GM11168 (cell line): ENCODE data around the gene TNKS2.
"Not testable (repeated sequence)": the region's sequence is repeated elsewhere in the genome, so short reads cannot be mapped to it uniquely, and the experiment has no call there.

Experiments used
- in situ Hi-C: fragments of 300-500 bp; cut with MboI; formaldehyde crosslinking; loops from one replicate; pipeline ENCODE4 v1.12.0; 2022; ENCODE audit warnings: low sequenced_read_pairs; ENCODE audit not compliant: unreplicated experiment

Gene TNKS2

GRCh38 chr10:91864099-91864498 lies 65.9 kb downstream of the TNKS2 start:
- in situ Hi-C loops, result no loop called here

- in situ Hi-C loops, result no loop called here
Observed at GRCh38 chr10:91864744-91865143, 66.5 kb downstream of the TNKS2 start.

DNA sequence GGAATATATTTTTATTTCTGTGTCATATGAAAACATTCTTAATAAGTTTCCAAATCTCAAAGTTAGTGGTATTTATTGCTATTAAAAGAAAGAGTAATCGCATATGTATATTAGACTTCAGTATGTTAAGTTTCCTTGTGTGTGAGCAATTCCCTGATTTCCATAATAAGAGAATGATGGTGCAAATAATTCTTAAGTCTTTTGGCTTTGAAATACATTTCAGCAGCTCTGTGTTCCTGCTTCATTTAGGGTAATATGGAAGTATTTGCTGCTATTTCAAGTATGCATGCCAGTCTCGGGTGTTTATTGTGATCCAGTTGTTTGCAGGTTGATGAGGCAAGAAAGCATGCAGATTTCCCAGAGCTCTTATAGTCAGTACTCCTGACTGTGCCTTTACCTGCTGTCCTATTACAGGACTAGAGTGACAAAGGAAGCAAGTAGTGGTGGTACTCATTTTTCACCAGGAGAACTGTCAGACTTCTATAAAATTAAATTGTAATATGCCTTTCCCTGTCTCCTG lies 67.4 kb downstream of the TNKS2 start:
- in situ Hi-C loops, result no loop called here

DNA sequence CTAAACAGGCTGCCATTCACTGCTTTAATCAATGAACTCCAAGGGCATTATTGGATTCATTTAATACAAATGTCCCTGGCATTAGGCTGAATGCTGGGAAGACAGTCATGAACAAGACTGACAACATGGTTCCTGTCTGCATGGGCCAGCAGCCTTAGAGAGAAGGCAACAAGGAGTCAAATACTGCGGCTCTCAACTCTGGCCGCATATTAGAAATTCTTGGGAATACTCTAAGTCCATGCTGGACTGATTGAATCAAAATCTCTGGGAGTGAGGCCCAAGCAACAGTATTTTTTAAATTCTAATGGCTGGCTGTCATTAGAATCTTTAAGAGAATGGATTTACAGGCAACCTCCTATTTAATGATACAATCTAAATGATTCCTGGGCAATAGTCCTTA lies 76.9 kb downstream of the TNKS2 start:
- in situ Hi-C loops, result no loop called here

DNA sequence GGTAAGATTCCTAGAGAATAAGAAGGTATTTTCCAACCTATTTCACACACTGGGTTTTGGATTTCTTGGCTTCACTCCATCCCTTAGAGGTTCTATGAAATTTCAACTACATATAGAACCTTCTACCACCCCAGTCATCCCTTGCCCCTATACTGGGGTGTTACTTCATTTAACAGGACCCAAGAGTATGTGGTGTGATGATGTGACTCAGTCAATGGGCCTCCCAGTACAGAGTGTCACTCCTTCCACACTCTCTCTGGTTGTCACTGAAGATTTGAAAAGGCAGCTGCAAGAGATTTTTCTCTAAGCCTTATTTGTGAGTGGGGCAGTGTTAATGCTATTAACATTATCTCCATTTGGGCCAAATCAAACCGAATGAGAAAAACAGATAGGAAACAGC lies 77.6 kb downstream of the TNKS2 start:
- in situ Hi-C loops, result no loop called here

DNA sequence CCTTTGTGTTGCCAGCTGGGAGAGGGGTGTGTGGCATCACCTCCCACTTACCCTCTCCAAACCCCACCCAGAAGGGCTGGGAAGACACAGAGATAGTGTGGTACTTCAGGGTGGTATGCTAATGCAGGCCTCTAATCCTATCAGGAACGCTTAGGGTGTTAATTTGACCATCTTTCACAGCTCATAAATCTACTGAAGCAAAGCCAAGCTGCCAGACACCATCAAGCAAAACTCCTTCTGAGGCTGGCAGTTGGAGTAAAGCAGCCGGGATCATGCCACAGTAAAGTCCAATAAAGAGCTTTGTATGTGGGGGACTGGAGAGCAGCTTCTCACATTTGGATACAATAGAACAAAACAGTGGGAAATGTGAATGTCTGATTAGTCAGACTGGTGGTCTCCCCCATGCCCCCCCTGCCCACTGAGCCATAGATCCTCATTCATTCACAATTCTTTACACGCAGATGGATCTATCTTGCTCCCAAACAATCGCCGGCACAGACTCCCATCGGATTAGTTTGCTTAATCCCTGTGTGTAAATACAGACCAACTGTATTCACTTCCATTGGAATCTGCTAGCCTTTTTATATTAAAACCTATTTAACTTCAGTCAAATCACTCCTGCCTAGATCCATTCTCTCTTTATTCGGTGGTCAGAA lies 81.4 kb downstream of the TNKS2 start:
- in situ Hi-C loops, result no loop called here

DNA sequence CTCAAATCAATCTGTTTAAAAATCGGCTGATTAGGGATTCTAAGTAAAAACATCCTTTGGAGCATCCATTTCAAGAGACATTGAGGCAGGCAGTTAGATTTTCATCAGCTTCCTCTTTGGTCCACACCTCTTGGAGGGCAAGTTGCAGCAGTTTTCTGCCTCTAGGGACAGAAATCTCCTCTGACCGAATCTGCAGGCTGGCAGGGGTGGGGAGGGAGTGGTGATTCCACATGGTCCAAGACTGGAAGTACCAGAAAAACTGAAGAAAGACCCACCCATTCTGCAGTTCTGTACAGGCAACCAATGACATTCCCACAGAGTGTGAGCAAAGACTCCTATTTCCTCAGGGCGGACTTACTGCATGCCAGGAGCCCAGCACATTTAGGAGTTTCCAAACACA lies 82.1 kb downstream of the TNKS2 start:
- in situ Hi-C loops, result no loop called here

DNA sequence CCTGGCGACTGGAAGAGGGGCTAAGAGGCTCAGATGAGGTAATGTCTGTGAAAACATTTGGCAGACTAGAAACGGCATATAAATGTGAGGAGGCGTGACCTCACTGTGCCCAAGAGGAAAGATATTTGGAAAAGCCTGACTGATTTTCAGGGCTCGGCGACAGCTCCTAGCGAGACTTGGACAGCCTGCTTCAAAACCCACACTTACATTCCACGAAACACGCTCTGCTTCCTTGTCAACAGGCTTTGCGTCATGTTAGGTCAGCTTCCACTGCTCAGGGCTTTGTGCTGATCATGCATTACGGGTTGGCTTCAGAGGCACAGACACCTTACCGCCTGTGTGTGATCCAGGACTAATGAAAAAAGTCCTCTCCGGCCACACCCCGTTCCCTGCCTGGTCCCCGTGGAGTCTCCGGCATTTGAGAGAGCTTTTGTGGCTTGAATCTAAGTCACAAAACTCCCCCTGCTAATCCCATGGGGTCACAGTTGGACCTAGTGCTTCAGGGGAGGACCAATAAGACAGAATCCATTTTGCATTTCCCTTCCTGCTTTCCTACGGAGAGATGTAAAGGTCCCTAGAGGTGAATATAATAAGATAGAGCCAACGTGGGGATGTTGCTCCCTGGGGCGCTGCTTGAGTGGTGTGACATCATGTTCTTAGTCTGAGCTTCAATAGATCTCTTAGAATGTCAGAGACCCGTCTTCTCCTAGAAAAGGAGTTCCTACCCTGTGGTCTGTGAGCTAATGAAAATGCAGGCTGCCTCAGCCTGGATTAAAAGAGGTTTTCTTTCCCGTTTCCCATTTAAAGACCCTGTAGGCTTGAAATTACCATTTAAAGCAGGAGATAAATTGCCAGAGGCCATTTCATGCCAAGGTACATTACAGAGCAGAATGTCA lies 85.6 kb downstream of the TNKS2 start:
- in situ Hi-C loops, result no loop called here

GRCh38 chr10:91884536-91884935 lies 86.3 kb downstream of the TNKS2 start:
- in situ Hi-C loops, result no loop called here

DNA sequence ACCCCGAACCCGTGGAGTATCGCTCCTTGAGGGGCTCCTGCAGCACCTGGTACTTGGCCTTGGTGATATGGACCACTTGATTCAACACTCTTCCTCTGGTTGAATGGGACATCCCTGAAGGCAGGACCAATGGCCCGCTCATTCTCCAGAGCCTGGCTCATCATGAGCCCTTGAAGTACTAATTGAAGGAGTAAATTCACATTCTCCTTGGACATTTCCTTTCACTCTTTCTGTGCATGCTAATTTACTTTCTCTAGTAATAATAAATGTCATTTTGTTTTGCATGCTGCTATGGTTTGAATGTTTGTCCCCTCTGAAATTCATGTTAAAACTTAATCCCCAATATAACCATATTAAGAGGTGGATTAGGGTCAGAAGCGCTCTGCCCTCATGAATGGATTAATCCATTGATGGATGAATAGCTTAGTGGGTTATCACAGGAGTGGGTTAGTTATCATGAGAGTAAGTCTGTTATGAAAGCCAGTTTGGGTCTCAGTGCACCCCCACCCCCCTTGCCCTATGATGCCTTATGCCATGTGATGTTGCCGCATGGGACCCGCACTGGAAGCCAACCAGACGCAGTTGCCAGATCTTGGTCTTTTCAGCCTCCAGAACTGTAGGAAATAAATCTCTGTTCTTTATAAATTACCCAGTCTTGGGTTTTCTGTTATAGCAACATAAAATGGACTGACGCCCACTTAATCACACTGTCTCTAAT lies 87.3 kb downstream of the TNKS2 start:
- in situ Hi-C loops, result no loop called here

- in situ Hi-C loops, result no loop called here
Observed at GRCh38 chr10:91886954-91887271, 88.7 kb downstream of the TNKS2 start.

DNA sequence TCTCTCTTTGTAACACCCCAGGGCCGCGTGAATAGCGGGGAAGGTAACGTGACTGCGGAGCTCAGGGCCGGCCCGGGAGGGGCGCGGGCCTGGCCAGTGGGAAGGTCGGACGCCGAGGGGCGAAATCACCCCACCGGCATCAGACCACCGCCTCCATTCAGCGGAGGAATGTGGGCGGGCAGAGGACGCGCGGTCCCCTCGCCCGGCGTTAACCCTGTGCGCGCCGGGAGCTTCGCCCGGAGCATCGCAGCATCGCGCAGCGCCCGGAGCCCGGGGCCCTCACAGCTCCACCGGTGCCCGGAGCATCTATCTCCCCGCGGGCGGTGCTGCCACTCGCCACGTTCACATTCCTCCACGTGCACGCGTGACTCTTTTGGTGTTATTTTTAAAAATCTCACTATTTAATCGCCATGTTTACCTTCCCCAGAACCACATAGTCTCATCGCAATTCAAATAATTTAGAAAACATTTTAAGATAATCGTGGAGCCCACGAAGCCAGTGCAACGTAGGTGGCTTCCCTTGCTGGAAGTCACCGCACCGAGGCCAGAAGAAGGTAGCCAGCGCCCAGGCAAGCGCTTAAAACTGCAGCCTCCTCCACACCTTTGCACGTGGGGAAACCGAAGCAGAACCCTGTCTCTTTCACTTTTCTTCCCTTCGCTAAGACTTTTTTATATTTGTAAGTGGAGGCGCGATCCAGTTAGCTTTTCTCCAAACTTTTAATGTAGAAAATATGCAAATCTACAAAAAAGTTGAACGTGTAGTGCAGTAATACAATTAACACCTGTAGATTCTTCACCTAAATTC lies 89.2 kb downstream of the TNKS2 start:
- in situ Hi-C loops, result no loop called here

- in situ Hi-C loops, result no loop called here
Observed at GRCh38 chr10:91891125-91892001, 93.1 kb downstream of the TNKS2 start.

DNA sequence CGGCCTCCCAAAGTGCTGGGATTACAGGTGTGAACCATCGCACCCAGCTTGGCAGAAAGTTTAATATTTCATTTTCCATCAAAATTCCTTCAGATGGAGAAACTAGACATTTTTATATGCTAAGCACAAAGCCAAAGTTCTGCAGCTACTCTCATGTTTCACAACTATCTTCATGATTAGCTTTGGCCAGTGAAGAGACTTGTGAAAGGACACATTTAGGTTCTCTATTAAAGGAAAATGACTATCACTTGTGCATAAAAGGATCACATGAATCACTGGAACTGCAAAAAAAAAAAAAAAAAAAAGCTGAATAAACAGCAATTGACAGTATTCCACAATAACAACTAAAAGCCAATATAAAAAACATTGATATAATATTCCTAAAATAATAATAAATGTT lies 94.8 kb downstream of the TNKS2 start:
- in situ Hi-C loops, result no loop called here

- in situ Hi-C loops, result not testable (repeated sequence)
Observed at GRCh38 chr10:91894261-91894685, 96.0 kb downstream of the TNKS2 start.

GRCh38 chr10:91896212-91896756 lies 98.1 kb downstream of the TNKS2 start:
- in situ Hi-C loops, result no loop called here

GRCh38 chr10:91897421-91897820 lies 99.2 kb downstream of the TNKS2 start:
- in situ Hi-C loops, result no loop called here

- in situ Hi-C loops, result loop anchor here (10.0 kb wide), 1 partner anchor 137 kb away; no protein-coding TSS in a partner anchor
Observed at GRCh38 chr10:91901784-91902677, 103.8 kb downstream of the TNKS2 start.
